OCI-LY7 (cell line): Measurements from ENCODE around the gene NACC1.

Experiments
- CTCF ChIP-seq: fragments of 200-600 bp; sonication (generic); conservative IDR thresholded peaks from 2 replicates; pipeline ENCODE4 v1.5.1; 2014; ENCODE audit warnings: mild to moderate bottlenecking, antibody characterized with exemption, low read length, moderate library complexity, mixed read lengths
- EZH2phosphoT487 ChIP-seq: fragments of 200-600 bp; sonication (generic); IDR thresholded peaks from 2 replicates; pipeline ENCODE4 v1.6.1; 2018; ENCODE audit warnings: low read depth, borderline replicate concordance, mild to moderate bottlenecking, mixed run types, antibody characterized with exemption, low read length, moderate library complexity, mixed read lengths

GRCh38 chr19:13138916-13139198 is 20.8 kb downstream of the NACC1 start:
- TF ChIP-seq CTCF (no peak), EZH2phosphoT487 (no peak)
